SK-N-MC (cell line): Measurements from ENCODE around the gene FREM2.

Experiments used
- DNase-seq: peaks from one replicate; pipeline ENCODE4 v3.0.0-alpha.2; 2011; ENCODE audit warnings: low read depth, low spot score
- H3K27ac ChIP-seq: fragments of 200-600 bp; sonication (generic); 2 replicates; pipeline ENCODE4 v1.5.1; 2016; ENCODE audit warnings: mixed run types
- H3K36me3 ChIP-seq: fragments of 200-600 bp; sonication (generic); 2 replicates; pipeline ENCODE4 v1.6.1; 2017; ENCODE audit warnings: antibody characterized with exemption, low read length, mixed read lengths; ENCODE audit not compliant: insufficient read depth
- H3K4me3 ChIP-seq: fragments of 200-600 bp; sonication (generic); 2 replicates; pipeline ENCODE4 v1.5.1; 2016
- H3K9ac ChIP-seq: fragments of 200-600 bp; sonication (generic); 2 replicates; pipeline ENCODE4 v1.8.0; 2017; ENCODE audit warnings: mixed run types, mixed read lengths; ENCODE audit not compliant: insufficient read length
- H3K9me3 ChIP-seq: fragments of 200-600 bp; sonication (generic); 2 replicates; pipeline ENCODE4 v1.6.1; 2017; ENCODE audit warnings: low read depth, mild to moderate bottlenecking, antibody characterized with exemption, low read length, moderate library complexity, mixed read lengths
- EZH2 ChIP-seq: fragments of 200-600 bp; sonication (generic); IDR thresholded peaks from one replicate; pipeline ENCODE4 v1.6.1; 2017; ENCODE audit warnings: antibody characterized with exemption
- FOXP2 ChIP-seq: optimal IDR thresholded peaks from 2 replicates; pipeline ENCODE3; 2011; ENCODE audit warnings: mild to moderate bottlenecking, moderate library complexity; ENCODE audit not compliant: insufficient read depth; ENCODE audit errors: extremely low read length, control extremely low read depth
- POLR2AphosphoS5 ChIP-seq: IDR thresholded peaks from 2 replicates; pipeline ENCODE4 v1.6.1; 2012; ENCODE audit warnings: mild to moderate bottlenecking, low read depth, low read length, borderline replicate concordance

FREM2 gene

GRCh38 chr13:38693168-38693567, 6.3 kb downstream of the FREM2 start:
- Histone ChIP-seq H3K36me3 (no peaks in the 10 kb centered on the region), H3K9ac (no peak overlapping the region), H3K27ac (no peak overlapping the region), H3K9me3 (no peaks in the 10 kb centered on the region), H3K4me3 (no peak overlapping the region)
- no peak for DNase-seq
- no peak for TF ChIP-seq FOXP2
- no peak for TF ChIP-seq EZH2
- TF ChIP-seq POLR2AphosphoS5 = no peak

DNA sequence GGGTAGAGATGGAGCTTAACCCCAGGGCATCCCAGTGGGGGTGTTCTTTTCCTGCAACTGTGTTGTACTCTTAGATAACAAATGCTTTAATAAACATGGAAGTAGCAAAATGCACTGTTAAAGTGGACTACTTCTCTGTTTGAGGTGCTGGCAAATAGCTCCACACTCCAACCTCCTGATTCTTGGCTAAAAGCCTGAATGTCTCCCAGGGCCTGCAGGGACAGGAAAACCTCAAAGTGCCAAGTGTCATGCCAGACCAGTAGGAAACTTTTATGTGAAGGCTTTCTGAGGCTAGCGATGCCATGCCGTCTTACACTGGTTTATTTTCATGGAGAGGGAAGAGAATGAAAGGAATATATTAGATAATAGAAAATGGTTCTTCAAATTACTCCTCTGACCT, 6.8 kb downstream of the FREM2 start:
- H3K36me3 ChIP-seq = no peaks in the 10 kb centered on the region
- no peak overlapping the region for H3K9ac ChIP-seq
- no peaks in the 10 kb centered on the region for H3K9me3 ChIP-seq
- H3K27ac ChIP-seq = no peak overlapping the region
- no peak for DNase-seq
- 0 out of 2 replicates have a peak overlapping the region, but pooled peaks have one; percentile 30 for H3K4me3 ChIP-seq
- TF ChIP-seq FOXP2 (no peak), EZH2 (no peak), POLR2AphosphoS5 (no peak)

DNA sequence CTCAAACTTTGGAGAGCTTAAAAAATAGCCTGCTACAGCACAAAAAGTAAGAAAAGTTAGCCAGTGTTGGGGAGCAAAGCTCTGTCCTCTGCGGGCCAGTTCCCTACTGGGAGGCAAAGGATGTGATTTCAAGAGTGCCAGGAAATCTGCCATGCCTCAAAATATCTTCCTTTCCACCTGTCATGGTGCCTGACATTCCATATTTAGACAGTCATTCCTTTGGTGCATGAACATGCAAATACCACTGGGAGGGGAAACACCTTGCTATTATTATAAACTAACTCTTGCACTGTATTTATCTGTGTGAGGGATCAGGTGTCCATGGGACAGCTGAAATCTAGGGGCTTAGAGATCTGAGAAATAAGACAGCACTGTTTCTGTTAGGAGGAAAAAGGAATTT, 10.3 kb downstream of the FREM2 start:
- no peak for DNase-seq
- Histone ChIP-seq H3K9ac (no peak overlapping the region), H3K9me3 (no peaks in the 10 kb centered on the region), H3K4me3 (no peak overlapping the region), H3K27ac (no peak overlapping the region), H3K36me3 (no peaks in the 10 kb centered on the region)
- TF ChIP-seq POLR2AphosphoS5 (no peak), EZH2 (no peak), FOXP2 (no peak)

DNA sequence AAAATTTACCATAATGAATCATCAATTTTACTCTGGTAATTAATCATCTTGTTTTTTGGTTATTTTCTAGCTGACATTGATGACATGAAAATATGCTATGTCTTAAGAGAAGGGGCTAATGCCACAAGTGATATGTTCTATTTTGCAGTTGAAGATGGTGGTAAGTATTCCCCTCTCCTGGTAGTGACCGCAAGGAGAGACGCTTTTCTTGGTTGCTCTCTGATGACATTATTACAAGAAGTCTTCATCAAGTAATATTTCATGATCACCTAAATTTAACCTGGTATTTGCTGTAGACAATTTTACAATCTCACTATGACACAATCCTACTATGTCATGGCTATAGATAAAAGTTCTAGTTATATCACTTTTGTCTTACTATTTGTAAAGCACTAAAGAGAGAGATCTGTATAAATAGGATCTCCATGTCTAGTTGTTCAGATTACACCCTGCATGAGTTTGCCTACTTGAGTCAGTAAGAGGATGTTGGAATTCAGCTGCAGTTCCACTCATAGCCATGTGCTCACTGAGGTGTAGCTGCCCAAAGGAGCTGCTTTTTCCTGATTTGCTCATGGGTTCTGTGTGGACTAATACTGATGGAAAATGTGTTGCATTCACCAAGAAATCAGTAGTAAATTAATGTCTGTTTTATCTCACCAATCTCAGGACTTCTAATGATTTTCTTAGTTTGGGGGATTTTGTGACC, 10.9 kb downstream of the FREM2 start:
- Histone ChIP-seq H3K27ac (no peak overlapping the region), H3K36me3 (no peaks in the 10 kb centered on the region), H3K9ac (no peak overlapping the region), H3K9me3 (no peaks in the 10 kb centered on the region), H3K4me3 (no peak overlapping the region)
- TF ChIP-seq FOXP2 = no peak
- no peak for DNase-seq

- H3K27ac ChIP-seq = no peak overlapping the region
- no peak overlapping the region for H3K4me3 ChIP-seq
- no peak for DNase-seq
- no peak overlapping the region for H3K9ac ChIP-seq
- no peaks in the 10 kb centered on the region for H3K36me3 ChIP-seq
- no peak for TF ChIP-seq FOXP2
- no peak for TF ChIP-seq EZH2
- no peak for TF ChIP-seq POLR2AphosphoS5
- no peaks in the 10 kb centered on the region for H3K9me3 ChIP-seq
These were observed 13.2 kb downstream of the FREM2 start for GRCh38 chr13:38700051-38700450.

GRCh38 chr13:38702669-38703068, 15.8 kb downstream of the FREM2 start:
- H3K9me3 ChIP-seq = no peaks in the 10 kb centered on the region
- TF ChIP-seq EZH2 (no peak), FOXP2 (no peak), POLR2AphosphoS5 (no peak)
- no peak overlapping the region; the same call in 1 of the 2 replicates for H3K27ac ChIP-seq
- peak overlapping the region; percentile 5; the same call in 1 of the 2 replicates for H3K4me3 ChIP-seq
- DNase-seq = no peak
- H3K9ac ChIP-seq = no peak overlapping the region
- H3K36me3 ChIP-seq = no peaks in the 10 kb centered on the region

DNA sequence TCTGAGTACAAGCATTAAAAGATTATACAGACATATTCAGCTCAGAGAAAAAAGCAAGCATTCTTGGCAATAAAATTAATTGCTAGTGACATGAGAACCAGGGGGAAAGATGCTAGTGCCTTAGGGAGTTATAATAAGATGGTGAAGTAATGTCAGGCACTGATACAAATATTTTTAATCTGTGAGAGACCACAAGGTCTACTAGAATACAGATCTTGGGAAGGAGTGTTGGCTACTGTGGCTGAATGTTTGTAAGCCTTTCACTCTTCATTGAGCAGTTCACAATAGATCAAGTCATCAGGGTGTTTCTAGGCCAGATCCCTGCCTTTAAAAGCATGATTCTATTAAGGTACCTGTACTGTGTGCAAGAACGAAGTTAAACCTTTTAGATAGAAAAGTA, 16.4 kb downstream of the FREM2 start:
- no peak for DNase-seq
- no peaks in the 10 kb centered on the region for H3K9me3 ChIP-seq
- 0 out of 2 replicates have a peak overlapping the region, but pooled peaks have one; percentile 8 for H3K27ac ChIP-seq
- no peak overlapping the region for H3K9ac ChIP-seq
- H3K4me3 ChIP-seq = no peak overlapping the region
- no peaks in the 10 kb centered on the region for H3K36me3 ChIP-seq
- TF ChIP-seq FOXP2 (no peak), POLR2AphosphoS5 (no peak), EZH2 (no peak)

DNA sequence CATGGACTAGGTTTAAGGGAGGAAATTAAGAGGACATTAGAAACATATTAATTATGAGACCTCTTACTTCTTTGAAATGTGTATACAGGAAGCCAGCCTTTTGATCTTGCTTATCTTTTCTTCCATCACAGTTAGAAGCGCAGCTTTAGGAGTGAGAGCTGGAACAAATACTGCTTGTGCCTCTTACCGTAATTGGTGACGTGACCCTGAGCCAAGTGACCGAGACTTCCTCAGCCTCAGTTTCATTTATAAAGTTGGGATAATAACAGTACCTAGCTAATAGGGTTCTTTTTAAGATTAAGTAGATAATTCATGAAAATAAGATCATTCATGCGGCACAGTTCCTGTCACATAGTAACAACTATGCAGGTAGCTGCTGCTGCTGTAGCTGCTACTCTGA, 18.5 kb downstream of the FREM2 start:
- no peaks in the 10 kb centered on the region for H3K36me3 ChIP-seq
- no peak for TF ChIP-seq EZH2
- TF ChIP-seq POLR2AphosphoS5 = no peak
- no peak for TF ChIP-seq FOXP2
- H3K9ac ChIP-seq = no peak overlapping the region
- no peaks in the 10 kb centered on the region for H3K9me3 ChIP-seq
- no peak overlapping the region for H3K27ac ChIP-seq
- no peak overlapping the region for H3K4me3 ChIP-seq
- no peak for DNase-seq

- no peak for DNase-seq
- Histone ChIP-seq H3K4me3 (no peak overlapping the region), H3K27ac (no peak overlapping the region), H3K36me3 (no peaks in the 10 kb centered on the region), H3K9ac (no peak overlapping the region), H3K9me3 (no peaks in the 10 kb centered on the region)
- TF ChIP-seq POLR2AphosphoS5 (no peak), EZH2 (no peak), FOXP2 (no peak)
These were observed 20.6 kb downstream of the FREM2 start for GRCh38 chr13:38707460-38707859.

DNA sequence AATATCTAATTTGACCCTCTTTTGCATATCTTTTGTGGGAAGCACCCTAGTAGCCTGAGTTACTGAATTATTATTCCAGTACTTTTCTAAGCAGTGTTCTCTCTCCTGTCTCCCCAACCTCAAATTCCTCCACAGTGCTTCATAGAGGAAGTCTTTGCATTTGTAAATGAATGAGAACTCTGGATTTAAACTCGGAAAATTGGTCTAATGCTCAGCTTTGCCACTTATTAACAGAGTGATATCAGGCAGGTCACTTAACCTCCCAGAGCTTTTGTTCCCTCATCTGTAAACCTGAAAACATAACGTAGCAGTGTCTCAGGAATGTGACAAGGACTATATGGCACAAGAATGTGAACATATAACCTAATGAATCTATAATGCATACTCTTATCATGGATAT, 26.2 kb downstream of the FREM2 start:
- Histone ChIP-seq H3K9me3 (no peaks in the 10 kb centered on the region), H3K36me3 (no peaks in the 10 kb centered on the region), H3K27ac (no peak overlapping the region), H3K4me3 (no peak overlapping the region), H3K9ac (no peak overlapping the region)
- TF ChIP-seq EZH2 (no peak), POLR2AphosphoS5 (no peak), FOXP2 (no peak)
- no peak for DNase-seq
